Calu3 (cell line): ENCODE data around the gene RIN3. TPM values are rescaled to one million over a fixed set of nuclear protein-coding genes. Genes with fewer than 3 reads are reported as not detected.

Experiments used
- BruUV-seq: library from RNA; stranded (reverse); fragments of 400-500 nt; replicated peaks from 2 replicates; lab custom pipeline; 2021; lab: Mats Ljungman, UMichigan
- CTCF ChIA-PET: fragments of 300-600 bp; sonication (Branson Sonifier 250); formaldehyde crosslinking; loops from one replicate; lab custom pipeline; 2022; ENCODE audit warnings: antibody characterized with exemption; lab: Charles Lee
- DNase-seq: peaks from one replicate; pipeline ENCODE4 v3.0.0; 2022
- H3K27ac Mint-ChIP-seq: one replicate; pipeline ENCODE4 v1.8.0; 2022; ENCODE audit warnings: mixed read lengths; ENCODE audit not compliant: unreplicated experiment
- H3K27me3 Mint-ChIP-seq: one replicate; pipeline ENCODE4 v1.8.0; 2022; ENCODE audit warnings: mixed read lengths; ENCODE audit not compliant: unreplicated experiment
- H3K36me3 Mint-ChIP-seq: one replicate; pipeline ENCODE4 v1.8.0; 2022; ENCODE audit warnings: mild to moderate bottlenecking, moderate library complexity, mixed read lengths; ENCODE audit not compliant: insufficient read depth, unreplicated experiment
- H3K4me1 Mint-ChIP-seq: one replicate; pipeline ENCODE4 v1.8.0; 2022; ENCODE audit warnings: mild to moderate bottlenecking, low read depth, mixed read lengths; ENCODE audit not compliant: unreplicated experiment
- H3K4me3 Mint-ChIP-seq: one replicate; pipeline ENCODE4 v1.8.0; 2022; ENCODE audit warnings: mild to moderate bottlenecking, low read depth, moderate library complexity, mixed read lengths; ENCODE audit not compliant: unreplicated experiment
- H3K9me3 Mint-ChIP-seq: one replicate; pipeline ENCODE4 v1.8.0; 2022; ENCODE audit warnings: low read depth, mixed read lengths; ENCODE audit not compliant: unreplicated experiment
- CTCF ChIP-seq: fragments of 200-600 bp; IDR thresholded peaks from one replicate; pipeline ENCODE4 v1.8.0; 2022; ENCODE audit warnings: antibody characterized with exemption; ENCODE audit not compliant: unreplicated experiment
- intact Hi-C: fragments of 100-400 bp; cut with micrococcal nuclease; formaldehyde crosslinking; loops from one replicate; pipeline ENCODE4 v1.10.0; 2022; ENCODE audit not compliant: unreplicated experiment
- total RNA-seq: library from RNA; stranded (reverse); gene quantifications from 2 replicates; pipeline ENCODE4 v1.2.3, GENCODE V29; 2022

RIN3 gene
- total RNA-seq, 1 experiment from 2014 or later = 13.8 TPM

GRCh38 chr14:92617581-92617980, 104.0 kb downstream of the RIN3 start:
- Mint-ChIP-seq H3K27me3 (no peaks in the 10 kb centered on the region), H3K27ac (no peak overlapping the region), H3K4me1 (no peaks in the 10 kb centered on the region), H3K9me3 (peaks cover 6% of the 10 kb centered on the region), H3K36me3 (no peaks in the 10 kb centered on the region), H3K4me3 (no peak overlapping the region)
- CTCF ChIA-PET = no interaction called here
- intact Hi-C loops = no loop called here
- no peak for DNase-seq
- BruUV-seq = no TSS peak
- TF ChIP-seq CTCF = no peak

GRCh38 chr14:92619671-92620456, 106.3 kb downstream of the RIN3 start:
- Mint-ChIP-seq H3K27me3 (no peaks in the 10 kb centered on the region), H3K27ac (no peak overlapping the region), H3K4me1 (peaks cover 3% of the 10 kb centered on the region), H3K36me3 (no peaks in the 10 kb centered on the region), H3K9me3 (peaks cover 15% of the 10 kb centered on the region), H3K4me3 (no peak overlapping the region)
- no peak for DNase-seq
- intact Hi-C loops = no loop called here
- CTCF ChIA-PET = no interaction called here
- no peak for TF ChIP-seq CTCF
- BruUV-seq = no TSS peak

DNA sequence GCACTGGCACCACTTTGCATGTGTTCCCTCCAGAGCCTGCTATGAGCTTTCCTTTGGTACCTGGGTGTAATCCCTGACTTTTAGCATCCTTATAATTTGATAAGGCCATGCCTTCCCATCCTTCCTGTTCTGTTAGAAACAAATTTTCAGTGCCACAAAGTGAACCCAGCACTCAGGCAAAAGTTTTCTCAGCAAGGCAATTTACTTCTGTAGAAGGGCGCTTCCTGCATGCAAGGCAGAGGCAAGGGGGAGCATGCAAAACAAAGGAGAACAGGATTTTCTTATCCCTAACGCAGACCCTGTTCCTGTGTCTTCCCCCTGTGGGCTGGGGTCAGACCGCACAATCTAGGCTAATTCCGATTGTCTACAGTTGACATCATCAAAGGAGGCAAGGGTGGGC, 108.7 kb downstream of the RIN3 start:
- DNase-seq = no peak
- no peak overlapping the region for H3K4me3 Mint-ChIP-seq
- peaks cover 25% of the 10 kb centered on the region for H3K9me3 Mint-ChIP-seq
- no peaks in the 10 kb centered on the region for H3K27me3 Mint-ChIP-seq
- peaks cover 16% of the 10 kb centered on the region for H3K4me1 Mint-ChIP-seq
- intact Hi-C loops = no loop called here
- H3K36me3 Mint-ChIP-seq = no peaks in the 10 kb centered on the region
- no peak for TF ChIP-seq CTCF
- CTCF ChIA-PET = no interaction called here
- BruUV-seq = no TSS peak
- no peak overlapping the region for H3K27ac Mint-ChIP-seq

- intact Hi-C loops = no loop called here
- CTCF ChIA-PET = no interaction called here
- no peak overlapping the region for H3K4me3 Mint-ChIP-seq
- no peak overlapping the region for H3K27ac Mint-ChIP-seq
- DNase-seq = no peak
- TF ChIP-seq CTCF = no peak
- H3K36me3 Mint-ChIP-seq = no peaks in the 10 kb centered on the region
- no peaks in the 10 kb centered on the region for H3K27me3 Mint-ChIP-seq
- BruUV-seq = no TSS peak
- peaks cover 16% of the 10 kb centered on the region for H3K4me1 Mint-ChIP-seq
- peaks cover 32% of the 10 kb centered on the region for H3K9me3 Mint-ChIP-seq
These were observed 111.2 kb downstream of the RIN3 start for GRCh38 chr14:92624764-92625163.
